NAMALWA (cell line): ENCODE data around the gene TRAIP.

ENCODE experiments used
- DNase-seq: peaks from one replicate; pipeline ENCODE4 v3.0.0-alpha.2; 2015; ENCODE audit warnings: low spot score

TRAIP gene

DNA sequence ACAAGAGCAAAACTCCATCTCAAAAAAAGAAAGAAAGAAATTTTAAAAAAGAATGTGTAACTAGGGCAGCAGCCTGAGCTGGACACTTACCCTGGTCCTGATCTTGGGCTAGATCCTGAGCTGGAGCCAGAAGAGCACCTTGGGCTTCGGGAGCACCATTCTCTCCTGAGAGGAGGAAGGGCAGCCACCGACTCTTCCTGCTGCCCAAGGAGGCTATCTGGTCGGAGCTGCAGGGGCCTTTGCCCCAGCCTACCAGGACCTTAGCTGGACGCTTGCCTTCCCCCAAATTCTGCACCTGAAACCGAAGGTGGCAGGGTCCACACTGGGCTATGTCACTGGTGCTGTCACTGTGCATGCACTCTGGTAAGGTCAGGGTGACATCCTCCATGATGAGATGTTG, 20.2 kb upstream of the TRAIP start:
- no peak for DNase-seq

DNA sequence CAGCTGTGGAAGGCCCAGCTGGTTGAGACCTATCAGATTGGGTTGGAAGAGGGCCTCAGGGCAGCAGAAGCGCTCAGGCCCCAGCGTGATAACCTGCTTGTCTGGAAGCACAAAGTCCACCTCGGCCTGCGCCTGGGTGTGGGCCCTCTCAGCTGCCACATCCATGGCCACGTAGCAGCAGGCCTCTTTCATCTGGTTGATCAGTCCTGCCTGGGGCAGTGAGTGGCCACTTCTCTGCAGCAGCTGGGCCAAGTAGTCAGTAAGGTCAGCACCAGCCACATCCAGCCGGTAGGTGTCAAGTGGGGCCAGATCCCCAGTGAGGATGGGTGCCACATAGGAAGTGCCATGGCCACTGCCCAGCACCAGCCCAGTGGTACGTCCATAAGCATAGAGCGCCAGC, 17.3 kb upstream of the TRAIP start:
- DNase-seq, result no peak

DNA sequence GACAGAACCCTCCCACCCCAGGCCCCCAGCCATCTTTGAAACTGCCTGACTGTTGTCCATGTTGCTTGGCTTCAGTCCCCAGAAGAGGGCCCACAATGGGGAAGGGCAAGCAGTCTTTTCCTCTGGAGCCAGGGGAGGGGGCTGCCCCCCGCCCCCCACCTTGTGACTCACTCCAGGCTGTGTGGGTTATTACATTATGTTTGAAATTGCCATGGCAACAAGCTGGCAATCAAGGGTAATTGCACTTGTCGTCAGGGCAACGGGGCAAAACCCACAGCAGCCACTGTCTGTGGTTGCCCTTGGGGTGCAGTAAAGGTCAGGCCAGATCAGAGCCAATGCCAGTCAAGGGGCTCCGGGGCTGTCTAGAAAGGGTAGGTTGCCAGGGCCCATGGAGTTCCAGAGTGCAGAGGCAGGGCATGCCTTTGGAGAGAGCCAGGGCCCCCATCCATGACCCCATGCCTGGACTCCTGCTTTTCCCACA, 16.5 kb upstream of the TRAIP start:
- peak; percentile 44 for DNase-seq

DNA sequence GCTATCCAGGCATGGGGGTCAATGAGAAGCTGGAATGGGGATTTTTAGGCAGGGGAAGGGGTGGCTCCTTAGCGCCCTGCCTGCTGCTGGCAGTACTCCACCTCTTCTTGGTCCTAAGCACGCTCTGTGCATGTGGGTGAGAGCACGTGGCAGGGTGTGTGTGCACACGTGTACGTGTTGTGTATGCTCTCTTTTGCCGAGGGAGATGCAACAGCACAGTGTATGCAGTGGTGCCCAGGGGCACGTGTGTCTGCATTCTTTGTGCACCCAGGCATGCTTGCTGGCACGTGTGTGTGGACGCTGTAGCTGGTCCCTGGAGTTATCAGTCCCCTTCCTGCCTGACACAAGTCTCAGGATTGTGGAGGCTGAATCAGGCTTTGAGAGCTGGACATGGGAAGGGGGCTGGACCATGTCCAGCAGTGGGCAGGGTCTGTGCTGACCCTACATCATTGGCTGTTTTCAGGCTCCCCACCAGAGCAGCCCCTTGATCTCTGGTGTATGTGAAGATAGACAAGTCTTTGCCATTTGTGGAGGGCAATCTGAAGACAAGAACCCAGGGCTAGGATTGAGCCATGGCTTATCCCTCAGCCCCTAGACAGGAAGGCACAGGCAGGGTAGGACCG, 15.3 kb upstream of the TRAIP start:
- DNase-seq, result no peak

DNA sequence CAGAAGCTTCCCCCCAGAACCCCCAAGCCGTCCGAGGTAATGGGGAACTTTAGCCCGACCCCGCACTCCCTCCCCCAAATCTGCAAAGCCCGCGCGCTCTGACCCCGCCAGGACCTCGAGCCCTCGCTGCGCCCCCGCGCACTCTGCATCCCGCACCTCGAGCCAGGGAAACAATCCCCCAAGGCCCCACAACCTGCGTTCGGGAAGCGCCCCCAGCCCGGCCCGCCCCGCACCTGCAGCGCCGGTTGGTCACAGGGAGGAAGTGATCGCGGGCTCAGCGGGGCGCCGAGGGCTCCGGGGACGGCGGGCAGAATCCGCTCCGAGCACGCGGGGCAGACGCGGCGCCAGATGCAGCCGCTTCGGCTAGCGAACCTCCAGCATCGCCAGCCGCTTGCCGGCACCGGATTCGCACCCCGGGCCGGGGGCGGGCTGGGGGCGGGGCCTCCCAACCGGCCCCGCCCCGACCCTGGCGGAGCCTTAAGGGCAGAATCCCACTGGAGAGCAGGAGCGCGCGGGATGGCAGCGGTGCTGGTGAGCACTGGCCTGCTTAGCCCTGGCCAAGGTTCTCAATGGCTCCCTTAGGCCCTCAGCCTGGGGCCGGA, 13.3 kb upstream of the TRAIP start, which contains the start of gene CAMKV:
TSS of gene CAMKV (minus strand) at position 382 of the 602 bp plus-strand sequence. CDS start 7,518 bp downstream, outside the sequence.
- peak; percentile 48 for DNase-seq

DNA sequence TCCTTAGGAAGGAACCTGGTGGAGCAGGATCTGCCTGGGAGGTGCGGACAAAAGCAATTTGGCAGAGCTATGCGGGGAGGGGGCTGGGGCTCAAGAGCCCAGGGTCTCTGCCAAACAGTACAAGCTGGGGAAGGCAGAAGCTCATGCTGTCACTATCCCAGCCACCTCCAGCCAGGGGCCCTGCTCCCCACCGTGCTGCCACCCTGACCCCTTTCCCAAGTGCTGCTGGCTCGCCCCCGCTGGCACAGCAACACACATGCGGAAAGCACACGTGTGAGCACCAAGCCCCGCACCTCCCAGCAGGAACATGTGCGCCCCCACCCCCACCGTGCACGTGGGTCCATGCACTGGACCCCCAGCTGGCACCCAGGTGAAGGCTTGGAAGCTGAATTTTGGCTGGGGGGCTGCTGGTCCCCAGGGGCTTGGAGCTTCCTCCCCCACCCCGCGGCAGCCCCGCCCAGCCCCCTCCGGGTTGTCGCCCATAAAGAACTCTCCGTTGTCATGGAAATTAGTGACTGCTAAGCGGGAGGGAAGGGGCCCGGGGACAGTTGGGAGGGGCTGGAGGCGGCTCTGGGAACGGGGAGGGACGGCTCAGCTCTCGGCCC, 12.6 kb upstream of the TRAIP start:
- DNase-seq, result no peak

DNA sequence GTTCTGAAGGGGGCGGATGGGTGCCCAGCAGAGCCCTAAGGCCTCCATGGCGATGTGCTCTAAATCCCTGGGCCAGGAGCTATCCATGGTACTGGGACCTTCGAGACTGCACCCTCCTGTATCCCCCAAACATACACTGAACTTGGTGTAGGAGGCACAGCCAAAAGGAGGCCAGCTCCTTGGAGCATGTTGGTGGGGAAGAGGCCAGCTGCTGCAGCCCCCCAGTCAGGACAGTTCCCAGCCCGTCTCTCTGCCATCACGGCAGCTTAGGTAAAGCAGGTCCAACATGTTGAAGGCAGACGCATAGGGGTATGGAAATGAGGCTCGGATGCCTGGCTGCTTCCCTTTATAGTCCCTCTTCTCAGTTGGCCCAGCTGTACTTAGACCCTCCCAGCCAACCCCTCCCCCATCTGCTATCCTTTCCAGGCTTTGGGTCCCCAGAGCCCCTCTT, 11.5 kb upstream of the TRAIP start:
- DNase-seq, result peak; percentile 35

DNA sequence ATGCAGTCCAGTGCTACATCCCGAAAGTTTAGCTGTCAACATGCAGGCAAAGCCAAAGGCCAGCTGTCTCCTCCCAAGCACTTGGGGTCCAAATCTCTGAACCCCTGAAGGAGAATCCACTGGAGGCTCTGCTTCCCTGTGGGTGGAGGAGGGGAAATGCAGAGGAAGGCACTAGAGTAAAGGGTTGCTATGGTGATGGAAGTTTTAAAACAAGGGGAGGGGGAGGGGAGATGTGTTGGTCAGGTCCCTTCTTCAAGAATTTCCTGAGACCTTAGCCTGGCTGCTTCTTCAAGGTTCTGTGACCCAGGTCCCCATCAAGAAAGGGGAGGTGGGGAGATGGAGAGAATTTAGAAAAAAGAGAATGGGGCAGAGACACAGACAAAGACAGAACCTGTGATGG, 11.0 kb upstream of the TRAIP start:
- no peak for DNase-seq

DNA sequence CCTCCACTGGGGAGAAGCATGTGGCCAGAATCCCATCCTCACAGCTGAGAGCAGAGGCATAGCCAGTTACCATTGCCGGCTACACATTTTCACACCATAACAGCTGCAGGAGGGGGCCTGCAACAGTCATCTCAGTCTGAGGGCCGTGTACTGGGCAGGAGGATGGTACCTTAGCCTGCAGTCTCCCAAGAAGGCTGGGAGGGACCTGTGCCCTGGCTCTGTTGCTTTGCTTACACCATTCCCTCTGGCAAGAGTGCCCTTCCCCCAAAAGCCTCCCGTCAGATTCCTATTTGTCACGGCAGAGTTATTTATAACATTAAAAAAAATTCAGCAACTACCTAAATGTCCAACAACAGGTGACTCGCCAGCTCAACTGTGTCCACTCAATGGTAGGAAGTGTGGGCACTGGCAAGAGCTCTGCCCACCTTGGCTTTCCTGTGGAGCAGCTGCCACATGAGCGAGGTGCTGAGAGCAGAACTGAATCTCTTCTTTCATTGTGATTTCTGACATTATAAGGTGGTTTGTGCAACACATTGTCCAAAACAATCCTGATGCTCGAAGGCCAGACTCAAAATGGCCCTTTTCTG, 8.9 kb upstream of the TRAIP start:
- DNase-seq, result no peak

DNA sequence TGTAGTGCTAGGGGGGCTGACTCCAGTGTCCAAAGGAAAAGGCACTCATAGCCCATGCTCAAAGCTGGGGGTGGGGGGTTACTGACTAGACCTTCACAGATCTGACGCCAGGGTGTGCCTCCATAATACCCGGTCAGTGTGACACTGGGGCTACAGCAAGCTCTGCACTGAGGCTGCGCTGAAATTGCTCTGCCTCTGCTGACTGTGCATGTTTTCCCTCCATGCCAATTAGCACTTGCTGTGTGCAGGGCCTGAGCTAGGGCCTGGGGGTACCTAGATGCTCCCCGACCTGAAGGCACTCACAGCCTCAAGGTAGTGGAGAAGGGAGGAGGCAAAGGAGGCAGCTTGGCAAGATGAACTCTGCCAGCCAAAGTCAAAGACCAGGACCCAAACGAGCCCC, 8.1 kb upstream of the TRAIP start:
- DNase-seq, result no peak

DNA sequence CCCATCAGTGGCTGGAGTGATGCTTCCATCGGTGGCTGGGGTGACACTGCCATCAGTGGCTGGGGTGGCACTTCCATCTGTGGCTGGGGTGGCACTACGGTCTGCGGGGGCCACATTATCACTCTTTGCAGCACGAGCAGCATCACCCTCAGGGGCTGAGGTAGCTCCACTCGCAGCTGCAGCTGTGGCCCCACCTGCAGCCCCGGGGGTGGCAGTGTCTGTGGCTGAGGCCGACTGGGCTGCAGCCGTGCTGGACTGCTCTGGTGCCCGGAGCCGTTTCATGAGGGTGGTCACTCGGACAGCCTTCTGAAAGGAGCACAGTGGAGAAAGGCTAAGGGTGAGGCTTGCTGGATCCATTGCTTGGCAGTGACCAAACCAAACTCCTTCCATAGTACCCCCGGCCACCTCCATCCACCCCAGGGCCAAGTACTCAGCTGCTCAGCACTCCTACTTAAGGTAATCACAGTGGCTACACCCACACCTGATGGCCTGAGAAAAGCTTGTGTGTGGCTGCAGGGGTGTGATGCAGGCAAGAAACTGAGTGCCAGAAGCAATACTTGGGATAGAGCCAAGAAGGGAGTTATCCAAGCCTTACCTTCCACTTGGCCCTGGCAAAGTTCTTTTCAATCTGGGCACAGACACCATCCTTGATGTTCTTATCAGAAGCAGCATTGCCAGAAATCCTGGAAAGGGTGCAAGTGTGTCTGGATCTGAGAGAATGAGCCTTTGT, 3.4 kb upstream of the TRAIP start:
- no peak for DNase-seq

DNA sequence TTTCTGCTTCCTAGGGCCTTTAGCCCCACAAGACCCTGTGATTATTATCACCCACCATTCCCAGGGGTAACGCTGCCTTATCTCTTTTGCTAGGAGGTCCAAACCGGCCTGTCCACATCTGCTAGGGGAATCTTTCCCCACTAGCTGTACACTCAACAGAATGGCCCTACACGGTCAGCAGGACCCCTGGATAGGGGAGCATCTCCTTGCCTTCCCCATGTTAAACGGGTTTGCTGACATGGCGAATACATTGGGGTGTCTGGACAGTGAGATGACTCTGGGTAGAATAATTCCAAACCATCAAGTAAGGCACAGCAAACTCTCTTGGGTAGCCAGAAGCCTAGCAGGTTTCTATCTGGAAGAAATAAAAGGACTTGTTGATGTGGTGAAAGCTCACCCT, 702 bp downstream of the TRAIP start:
- DNase-seq, result no peak

DNA sequence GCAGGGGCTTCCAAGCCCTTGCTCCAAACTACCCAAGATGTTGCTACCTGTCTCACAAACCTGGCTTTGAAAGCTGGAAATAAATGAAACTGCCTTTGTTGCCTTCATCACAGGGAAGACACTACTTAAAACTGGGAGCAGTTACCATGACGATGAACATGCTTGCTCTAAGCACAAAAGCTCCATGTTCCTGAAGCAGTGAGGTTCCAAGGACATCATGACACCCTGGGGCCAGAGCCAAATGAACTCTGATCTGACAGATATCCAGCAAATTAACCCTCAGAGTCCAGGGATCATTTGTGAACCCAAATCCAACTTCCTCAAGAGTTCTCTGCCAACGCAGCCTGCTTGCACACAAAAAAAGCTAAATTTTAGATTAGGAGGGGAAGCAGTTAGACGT, 10.7 kb downstream of the TRAIP start:
- DNase-seq, result no peak

DNA sequence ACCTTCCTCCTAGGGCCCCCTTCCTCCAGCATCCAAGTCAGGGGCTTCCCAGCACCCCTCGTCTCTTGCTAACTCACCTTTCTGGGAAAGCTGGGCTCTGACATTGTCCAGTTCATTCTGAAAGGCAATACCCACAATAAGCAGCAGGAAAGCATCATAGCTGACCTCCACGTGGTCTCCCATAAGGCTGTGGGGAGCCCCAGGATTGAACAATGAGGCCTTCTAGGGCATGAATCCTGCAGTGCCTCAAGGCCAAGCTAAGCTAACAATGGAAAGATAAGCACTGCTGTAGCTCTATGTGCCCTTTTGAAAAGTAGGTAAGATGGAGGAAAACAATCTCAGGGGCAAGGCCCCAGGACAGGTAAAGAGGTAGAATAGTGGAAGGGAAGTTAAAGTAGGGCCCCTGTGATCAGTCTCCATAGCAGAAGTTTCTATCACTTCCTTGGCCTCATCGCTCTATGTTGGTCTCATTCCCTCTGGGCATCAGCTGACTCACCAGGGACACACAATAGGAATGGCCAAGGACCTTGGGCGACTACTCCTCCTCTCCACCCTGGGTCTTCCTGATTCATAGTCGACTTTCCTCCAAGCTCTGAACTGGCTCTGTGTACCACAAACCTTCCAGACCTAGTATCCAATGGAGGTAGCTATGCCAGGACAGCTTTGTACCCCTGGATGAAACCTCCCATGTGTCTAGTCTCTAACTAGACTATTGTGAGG, 11.7 kb downstream of the TRAIP start:
- no peak for DNase-seq

DNA sequence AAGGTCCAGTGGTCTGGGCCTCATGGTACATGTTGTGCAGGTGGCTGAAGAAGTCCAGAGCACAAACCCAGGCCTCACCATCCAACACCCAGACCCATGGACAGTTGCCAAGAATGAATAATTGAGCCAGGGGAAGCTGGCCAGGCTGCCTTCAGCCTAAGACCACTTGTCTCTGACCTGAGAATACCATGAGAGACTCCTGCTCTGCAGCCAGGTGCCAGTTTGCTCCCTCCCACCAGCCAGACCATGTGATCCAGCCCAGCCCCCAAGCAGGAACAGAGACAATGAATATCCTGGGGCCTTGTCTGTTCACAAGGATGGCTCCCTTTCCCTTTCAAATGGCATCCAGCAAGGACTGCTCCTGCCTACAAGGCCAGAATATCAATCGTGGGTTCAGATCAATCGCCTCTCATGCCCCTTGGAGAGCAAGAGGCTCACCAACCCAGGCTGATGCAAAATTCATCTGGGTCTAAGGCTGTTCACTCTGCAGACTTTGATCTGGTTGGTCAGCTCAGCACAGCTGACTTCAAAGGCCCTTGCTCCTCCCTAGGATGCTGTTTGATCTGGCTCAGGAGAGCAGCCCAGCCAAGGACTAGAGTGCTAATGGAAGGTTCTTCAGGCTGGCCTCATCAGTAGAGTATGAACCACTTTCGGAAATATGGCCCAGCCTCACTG, 13.4 kb downstream of the TRAIP start:
- DNase-seq, result no peak

DNA sequence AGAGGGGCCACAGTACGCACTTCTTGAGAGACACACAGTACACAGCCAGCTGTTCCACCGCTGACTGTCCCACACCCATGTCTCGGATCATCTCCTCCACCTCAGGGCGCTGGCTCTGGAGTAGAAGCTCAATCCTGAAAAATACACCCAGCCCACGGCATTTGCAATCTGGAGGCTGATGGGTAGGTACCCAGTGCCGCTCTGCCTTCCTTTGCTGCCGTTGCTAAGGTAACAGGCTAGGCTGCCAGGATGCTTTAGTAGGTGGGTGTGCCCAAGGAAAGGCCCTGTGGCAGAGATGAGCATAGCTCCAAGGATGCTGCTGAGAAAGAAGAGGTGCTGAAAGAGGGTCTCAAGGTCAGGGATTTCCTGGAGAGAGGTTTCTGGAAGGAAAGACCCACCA, 14.6 kb downstream of the TRAIP start:
- DNase-seq, result no peak

DNA sequence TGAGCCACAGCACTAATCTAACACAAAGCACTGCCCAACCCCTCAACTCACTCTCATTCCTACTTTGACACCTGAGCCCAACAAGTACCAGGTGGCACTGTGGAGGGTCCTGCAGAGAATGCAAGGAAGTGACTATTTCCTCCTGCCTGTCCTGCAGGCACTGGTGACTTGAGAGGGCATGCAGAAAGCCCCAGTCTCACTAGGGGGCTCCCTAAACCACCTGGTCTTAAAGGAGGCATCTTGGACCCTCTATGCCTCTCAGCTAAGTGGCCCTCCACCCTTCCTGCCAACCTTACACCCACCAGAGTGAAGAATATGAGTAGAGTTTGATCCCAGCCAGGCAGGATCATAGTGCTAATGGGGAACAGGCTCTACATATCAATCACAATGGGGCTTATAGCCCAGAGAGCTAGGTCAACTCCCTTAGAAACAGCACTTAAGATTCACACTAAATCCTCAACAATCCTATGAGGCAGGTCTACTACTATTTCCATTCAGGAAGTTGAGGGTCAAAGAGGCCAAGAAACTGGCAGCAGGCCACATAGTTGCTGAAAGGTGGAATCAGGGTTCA, 15.2 kb downstream of the TRAIP start:
- DNase-seq, result peak; percentile 52

DNA sequence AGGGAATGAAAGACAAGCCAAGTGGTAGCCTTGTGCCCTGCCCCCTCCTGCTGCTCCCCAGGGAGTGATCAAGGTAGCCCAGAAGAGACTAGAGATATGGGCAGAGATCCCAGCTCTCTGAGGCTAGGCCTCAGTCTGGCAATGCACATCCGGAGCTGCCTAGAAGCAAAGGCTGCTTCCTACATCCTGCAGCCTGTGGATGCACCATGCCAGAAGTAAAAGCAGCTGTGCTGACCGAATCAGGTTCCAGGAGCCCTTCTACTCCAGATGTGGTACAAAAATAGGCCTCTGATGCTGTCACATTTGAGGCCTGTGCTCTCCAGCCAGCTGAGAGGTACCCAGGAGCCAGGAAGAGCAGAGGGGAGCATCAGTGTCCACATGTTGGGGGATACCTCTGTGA, 16.0 kb downstream of the TRAIP start:
- no peak for DNase-seq

DNA sequence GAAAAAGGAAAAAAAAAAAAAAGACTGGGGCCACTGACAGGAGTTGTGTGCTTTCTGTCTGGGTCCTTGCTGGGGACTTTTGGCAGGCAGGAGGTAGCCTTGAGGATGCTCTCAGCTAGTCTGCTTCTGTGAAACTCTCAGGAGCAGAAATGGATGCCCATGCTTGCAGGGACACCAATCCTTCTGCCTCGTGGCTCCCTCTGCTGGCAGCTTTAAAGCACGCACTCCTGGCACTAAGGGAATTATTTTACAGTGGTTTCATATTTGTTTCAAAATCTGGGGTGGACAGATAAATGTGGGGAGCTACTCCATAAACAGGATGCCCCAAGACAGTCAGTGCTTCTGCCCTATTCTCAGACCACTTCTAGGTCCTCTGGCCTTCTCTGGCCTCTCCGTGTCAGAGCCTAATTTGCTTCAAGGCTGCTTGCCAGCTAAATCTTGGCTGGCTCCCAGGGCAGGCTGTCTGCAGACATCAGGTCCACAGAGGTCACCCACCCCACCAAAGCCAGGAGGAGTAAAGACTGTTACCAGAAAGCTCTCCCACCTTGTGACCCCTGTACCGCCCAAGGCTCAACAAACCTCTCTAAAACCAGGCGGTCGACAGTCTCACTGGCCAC, 17.1 kb downstream of the TRAIP start:
- peak; percentile 73 for DNase-seq

DNA sequence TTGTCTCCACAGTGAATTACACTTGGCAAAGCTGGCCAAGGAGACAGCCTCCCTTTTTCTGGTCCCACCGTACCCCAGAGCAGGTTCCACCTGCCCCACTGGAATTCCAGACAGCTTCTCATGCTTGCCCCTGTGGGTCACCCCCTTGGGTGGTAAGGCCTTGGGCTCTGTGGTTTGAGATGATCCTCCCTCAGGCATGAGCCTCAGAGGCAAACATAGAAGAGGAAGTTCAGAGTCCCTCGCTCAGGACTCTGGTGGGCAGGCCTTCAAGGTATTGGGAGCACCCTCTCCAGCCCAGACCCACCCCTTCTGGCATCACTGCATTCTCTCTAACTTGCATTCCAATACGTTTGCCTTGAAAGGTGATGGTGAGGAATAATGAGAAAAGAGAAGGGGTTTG, 25.0 kb downstream of the TRAIP start:
- no peak for DNase-seq
